ENCODE data around the gene COL16A1. TPM values are rescaled to one million over a fixed set of nuclear protein-coding genes. Genes with fewer than 3 reads are reported as not detected.

The COL16A1 gene
- total and polyA plus RNA-seq, 2 of the 13 experiments (the other 11 are each of a cell fraction or from before 2014, with no cell fraction given), result 4.3 to 12.2 TPM

DNA sequence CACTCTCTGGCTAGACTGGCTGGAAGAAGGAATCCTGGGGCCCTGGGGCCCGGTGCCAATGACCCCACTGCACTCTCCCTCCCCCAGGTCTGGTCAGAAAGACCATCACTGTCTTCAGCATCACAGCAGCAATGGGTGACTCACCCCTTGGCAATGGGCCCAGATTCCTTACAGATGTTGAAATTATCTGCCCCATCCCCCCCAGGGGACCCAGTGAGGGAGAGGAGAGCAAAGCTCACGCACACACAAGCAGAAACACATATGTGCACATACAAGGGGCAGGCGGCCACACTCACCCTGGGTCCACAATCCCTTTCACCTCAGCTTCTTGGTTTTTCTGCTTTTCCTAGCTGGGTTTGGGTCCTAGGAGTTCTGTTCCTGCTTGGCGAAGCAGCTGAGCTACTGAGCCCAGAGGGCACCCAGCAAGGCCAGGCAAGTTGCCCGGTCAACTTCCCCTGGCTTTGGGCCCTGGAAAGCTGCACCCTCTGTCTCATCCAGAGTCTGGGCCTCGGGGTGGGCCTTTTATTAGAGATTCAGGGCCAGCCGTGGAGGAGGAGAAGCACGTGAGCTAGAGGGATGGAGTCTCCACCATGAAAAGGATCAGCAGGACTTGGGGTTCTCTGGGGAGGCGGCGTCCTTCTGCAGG, 2.6 kb downstream of the COL16A1 start (continued):
- TF ChIP-seq ARID2 (CRISPR knock-in tag; IDR thresholded peaks at IDR 0.05; ENCODE audit: borderline replicate concordance) (no peak), ZMYM3 (CRISPR knock-in tag; IDR thresholded peaks at IDR 0.05) (peak; percentile 80), ZNF703 (CRISPR knock-in tag; IDR thresholded peaks at IDR 0.05; ENCODE audit: borderline replicate concordance) (no peak), HDAC1 (CRISPR knock-in tag; IDR thresholded peaks at IDR 0.05) (peak; percentile 92), AKNA (CRISPR knock-in tag; IDR thresholded peaks at IDR 0.05; ENCODE audit: borderline replicate concordance) (no peak), REST (IDR thresholded peaks at IDR 0.05; ENCODE audit: borderline replicate concordance in 1 of 2, low read depth in 1 of 2, low read length in 2 of 2) (peak in 1 of 2 experiments; percentile 37; a peak in 1 of 4 replicates), TEAD3 (CRISPR knock-in tag; optimal IDR thresholded peaks at IDR 0.05; ENCODE audit: borderline replicate concordance) (peak; percentile 92), MEIS1 (CRISPR knock-in tag; IDR thresholded peaks at IDR 0.05; ENCODE audit: borderline replicate concordance) (peak; percentile 51; the same call in 1 of the 2 replicates), ZNF552 (CRISPR knock-in tag; IDR thresholded peaks at IDR 0.05; ENCODE audit: borderline replicate concordance) (no peak), HHEX (CRISPR knock-in tag; IDR thresholded peaks at IDR 0.05) (peak; percentile 25; the same call in 1 of the 2 replicates), ZNF121 (CRISPR knock-in tag; IDR thresholded peaks at IDR 0.05) (peak; percentile 66), RXRA (CRISPR knock-in tag; IDR thresholded peaks at IDR 0.05) (peak; percentile 94), ZNF441 (CRISPR knock-in tag; IDR thresholded peaks at IDR 0.05; ENCODE audit: borderline replicate concordance) (no peak), KDM6A (CRISPR knock-in tag; IDR thresholded peaks at IDR 0.05; ENCODE audit: low read depth) (peak; percentile 88), HES4 (CRISPR knock-in tag; IDR thresholded peaks at IDR 0.05; ENCODE audit: borderline replicate concordance) (no peak)
- TF ChIP-seq, protein P1, sequence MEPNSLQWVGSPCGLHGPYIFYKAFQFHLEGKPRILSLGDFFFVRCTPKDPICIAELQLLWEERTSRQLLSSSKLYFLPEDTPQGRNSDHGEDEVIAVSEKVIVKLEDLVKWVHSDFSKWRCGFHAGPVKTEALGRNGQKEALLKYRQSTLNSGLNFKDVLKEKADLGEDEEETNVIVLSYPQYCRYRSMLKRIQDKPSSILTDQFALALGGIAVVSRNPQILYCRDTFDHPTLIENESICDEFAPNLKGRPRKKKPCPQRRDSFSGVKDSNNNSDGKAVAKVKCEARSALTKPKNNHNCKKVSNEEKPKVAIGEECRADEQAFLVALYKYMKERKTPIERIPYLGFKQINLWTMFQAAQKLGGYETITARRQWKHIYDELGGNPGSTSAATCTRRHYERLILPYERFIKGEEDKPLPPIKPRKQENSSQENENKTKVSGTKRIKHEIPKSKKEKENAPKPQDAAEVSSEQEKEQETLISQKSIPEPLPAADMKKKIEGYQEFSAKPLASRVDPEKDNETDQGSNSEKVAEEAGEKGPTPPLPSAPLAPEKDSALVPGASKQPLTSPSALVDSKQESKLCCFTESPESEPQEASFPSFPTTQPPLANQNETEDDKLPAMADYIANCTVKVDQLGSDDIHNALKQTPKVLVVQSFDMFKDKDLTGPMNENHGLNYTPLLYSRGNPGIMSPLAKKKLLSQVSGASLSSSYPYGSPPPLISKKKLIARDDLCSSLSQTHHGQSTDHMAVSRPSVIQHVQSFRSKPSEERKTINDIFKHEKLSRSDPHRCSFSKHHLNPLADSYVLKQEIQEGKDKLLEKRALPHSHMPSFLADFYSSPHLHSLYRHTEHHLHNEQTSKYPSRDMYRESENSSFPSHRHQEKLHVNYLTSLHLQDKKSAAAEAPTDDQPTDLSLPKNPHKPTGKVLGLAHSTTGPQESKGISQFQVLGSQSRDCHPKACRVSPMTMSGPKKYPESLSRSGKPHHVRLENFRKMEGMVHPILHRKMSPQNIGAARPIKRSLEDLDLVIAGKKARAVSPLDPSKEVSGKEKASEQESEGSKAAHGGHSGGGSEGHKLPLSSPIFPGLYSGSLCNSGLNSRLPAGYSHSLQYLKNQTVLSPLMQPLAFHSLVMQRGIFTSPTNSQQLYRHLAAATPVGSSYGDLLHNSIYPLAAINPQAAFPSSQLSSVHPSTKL (CRISPR knock-in tag; IDR thresholded peaks at IDR 0.05), result peak; percentile 87
